ENCODE results near the gene CLCN6.

Gene CLCN6

DNA sequence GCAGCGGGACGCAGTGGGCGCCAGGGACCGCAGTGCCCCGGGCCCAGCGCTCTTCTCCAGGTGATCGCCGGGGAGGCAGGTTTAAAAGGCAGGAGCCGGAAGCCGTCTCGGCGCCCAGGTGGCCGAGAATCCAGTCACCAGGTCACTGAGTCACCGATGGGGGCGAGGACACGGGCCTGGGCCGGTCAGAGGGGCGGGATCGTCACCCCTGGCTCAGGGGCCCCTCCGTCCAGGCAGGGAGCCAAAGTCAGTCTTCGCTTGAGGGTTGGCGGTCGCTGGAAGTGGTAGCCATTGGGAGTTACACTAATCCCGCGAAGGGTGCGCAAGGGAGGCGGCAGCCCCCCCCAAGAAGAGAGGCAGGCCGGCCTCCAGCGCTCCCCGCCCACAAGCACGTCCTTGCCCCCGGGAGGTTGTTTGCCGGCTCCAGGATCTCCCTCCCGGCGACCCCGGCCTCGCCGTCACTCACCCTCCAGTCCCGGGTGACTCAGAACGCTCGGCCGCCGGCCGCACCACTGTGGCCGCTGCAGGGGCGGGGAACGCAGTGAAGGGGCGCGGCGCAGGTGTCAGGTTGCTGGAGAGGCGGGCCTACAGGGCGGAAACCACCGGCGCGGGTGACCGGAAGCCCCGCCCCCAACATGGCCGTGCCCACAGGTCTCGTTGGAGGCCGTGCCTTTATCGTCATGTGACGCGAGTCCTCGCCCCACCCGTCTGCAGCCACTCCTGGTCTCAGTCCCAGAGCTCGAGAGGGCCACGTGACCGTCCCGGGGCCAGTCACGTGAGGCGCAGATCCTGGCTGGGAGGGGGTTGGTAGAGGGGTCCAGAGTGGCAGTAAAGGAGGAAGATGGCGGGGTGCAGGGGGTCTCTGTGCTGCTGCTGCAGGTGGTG lies at the start of gene CLCN6, which contains the start of gene MTHFR:
Gene CLCN6, plus strand, starts transcription at position 770 of the 885 bp plus-strand sequence. Its CDS starts 72 bp downstream, at position 842.
Gene MTHFR, minus strand, starts transcription at position 543 of the 885 bp plus-strand sequence. CDS start 2,848 bp downstream, outside the sequence.
- DNase-seq (ENCODE audit: low read depth) = peak; percentile 99

DNA sequence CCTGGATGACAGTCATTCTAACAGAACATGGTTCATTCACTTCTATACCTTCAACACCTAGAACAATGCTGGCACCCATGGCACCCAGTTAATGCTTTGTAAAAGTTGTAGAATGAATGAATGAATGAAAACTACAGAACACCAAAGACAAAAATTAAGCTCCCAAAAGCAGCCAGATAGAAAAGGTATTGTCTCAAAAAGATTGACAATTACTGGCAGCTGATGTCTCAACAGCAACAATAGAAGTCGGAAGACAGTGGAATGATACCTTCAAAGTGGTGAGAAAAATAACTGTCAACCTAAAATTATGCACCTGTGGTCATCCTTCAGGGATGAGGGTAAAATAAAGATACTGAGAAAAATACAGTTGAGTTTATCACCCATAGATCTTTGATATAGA lies 48.9 kb upstream of the CLCN6 start:
- DNase-seq (ENCODE audit: low read depth) = no peak

DNA sequence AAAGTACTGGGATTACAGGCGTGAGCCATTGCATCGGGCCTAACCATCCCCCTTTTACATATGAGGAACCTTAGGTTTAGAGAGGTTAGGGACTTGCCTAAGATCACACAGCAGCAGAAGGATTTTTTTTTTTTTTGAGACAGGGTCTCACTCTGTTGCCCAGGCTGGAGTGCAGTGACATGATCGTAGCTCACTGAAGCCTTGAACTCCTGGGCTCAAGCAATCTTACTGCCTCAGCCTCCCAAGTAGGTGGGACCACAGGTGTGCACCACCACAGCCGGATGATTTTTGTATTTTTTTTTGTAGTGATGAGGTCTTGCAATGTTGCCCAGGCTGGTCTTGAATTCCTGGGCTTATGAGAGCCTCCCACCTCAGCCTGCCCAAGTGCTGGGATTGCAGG lies 46.2 kb upstream of the CLCN6 start:
- DNase-seq (ENCODE audit: low read depth) = no peak

GRCh38 chr1:11761285-11761684 lies 44.7 kb upstream of the CLCN6 start:
- DNase-seq (ENCODE audit: low read depth) = no peak

- no peak for DNase-seq (ENCODE audit: low read depth)
These were observed 44.0 kb upstream of the CLCN6 start, which contains the start of gene C1orf167 for GRCh38 chr1:11761988-11762406. Gene C1orf167 (plus strand): TSS chr1:11762193. CDS start chr1:11764401, 2,208 bp downstream.

- DNase-seq (ENCODE audit: low read depth) = no peak
These were observed 41.9 kb upstream of the CLCN6 start for GRCh38 chr1:11764115-11764514.

- no peak for DNase-seq (ENCODE audit: low read depth)
These were observed 41.5 kb upstream of the CLCN6 start for GRCh38 chr1:11764519-11764918.

- no peak for DNase-seq (ENCODE audit: low read depth)
These were observed 40.1 kb upstream of the CLCN6 start for GRCh38 chr1:11765661-11766428.

GRCh38 chr1:11766429-11766776 lies 39.6 kb upstream of the CLCN6 start:
- no peak for DNase-seq (ENCODE audit: low read depth)

GRCh38 chr1:11767922-11768704 lies 37.9 kb upstream of the CLCN6 start:
- DNase-seq (ENCODE audit: low read depth) = no peak

DNA sequence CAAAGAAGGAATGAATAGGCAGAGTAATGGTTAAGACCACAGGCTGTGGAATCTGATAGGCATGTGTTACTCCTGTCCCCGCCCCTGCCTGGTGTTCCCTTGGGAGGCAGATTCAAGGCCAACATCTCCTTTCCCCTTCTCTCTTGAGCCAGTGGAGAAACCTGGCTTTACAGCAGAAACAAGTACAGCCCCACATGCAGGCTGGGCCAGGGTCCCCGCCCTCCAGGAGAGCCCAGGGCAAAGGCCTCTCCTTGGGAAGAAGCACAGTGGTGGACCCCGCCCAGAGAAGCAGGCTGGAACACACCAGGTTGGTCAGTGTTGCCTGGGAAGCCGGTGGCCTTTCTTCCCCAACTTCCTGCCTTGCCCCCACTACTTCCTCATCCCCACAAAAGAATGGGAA lies 37.2 kb upstream of the CLCN6 start:
- DNase-seq (ENCODE audit: low read depth) = no peak

DNA sequence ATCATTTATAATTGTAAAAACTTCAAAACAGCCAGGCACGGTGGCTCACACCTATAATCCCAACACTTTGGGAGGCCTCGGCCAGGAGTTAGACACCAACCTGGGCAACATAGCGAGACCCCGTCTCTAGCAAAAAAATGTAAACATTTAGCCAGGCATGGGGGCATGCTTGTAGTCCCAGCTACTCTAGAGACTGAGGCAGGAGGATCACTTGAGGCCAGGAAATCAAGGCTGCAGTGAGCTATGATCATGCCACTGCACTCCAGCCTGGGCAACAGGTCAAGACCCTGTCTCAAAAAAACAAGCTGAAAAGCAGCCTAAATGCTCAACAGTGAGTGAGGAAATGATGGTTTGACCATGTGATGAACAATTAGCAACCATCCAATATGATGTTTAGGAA lies 36.7 kb upstream of the CLCN6 start:
- DNase-seq (ENCODE audit: low read depth) = no peak

GRCh38 chr1:11770011-11770410 lies 36.0 kb upstream of the CLCN6 start:
- no peak for DNase-seq (ENCODE audit: low read depth)

DNA sequence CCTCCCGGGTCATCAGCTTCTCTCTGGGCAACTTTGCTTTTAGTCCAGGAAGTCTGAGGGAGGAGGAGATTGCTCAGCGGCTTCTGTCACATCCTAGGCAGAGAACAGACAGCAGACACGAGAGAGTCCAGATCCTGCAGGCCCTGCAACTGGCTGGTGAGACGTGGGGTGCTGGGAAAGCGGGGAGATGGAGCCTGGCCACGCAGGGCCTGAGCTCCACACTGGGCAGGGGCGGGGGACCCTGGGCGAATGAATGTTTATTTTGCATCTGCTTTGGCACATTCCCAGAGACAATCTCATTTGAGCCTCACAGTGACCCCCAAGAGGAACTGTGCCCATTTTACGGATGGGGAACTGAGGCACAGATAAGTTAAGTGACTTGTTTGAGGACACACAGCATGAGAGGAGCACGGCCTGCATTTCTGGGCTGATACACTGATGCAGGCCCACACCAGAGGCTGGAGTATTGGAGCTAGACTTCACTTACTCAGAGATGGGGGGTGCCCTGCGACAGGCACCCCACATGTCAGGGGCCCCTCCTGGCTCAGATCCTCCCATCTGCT lies 34.4 kb upstream of the CLCN6 start:
- no peak for DNase-seq (ENCODE audit: low read depth)

GRCh38 chr1:11772458-11772857 lies 33.5 kb upstream of the CLCN6 start:
- no peak for DNase-seq (ENCODE audit: low read depth)

GRCh38 chr1:11774753-11775152 lies 31.2 kb upstream of the CLCN6 start:
- no peak for DNase-seq (ENCODE audit: low read depth)

DNA sequence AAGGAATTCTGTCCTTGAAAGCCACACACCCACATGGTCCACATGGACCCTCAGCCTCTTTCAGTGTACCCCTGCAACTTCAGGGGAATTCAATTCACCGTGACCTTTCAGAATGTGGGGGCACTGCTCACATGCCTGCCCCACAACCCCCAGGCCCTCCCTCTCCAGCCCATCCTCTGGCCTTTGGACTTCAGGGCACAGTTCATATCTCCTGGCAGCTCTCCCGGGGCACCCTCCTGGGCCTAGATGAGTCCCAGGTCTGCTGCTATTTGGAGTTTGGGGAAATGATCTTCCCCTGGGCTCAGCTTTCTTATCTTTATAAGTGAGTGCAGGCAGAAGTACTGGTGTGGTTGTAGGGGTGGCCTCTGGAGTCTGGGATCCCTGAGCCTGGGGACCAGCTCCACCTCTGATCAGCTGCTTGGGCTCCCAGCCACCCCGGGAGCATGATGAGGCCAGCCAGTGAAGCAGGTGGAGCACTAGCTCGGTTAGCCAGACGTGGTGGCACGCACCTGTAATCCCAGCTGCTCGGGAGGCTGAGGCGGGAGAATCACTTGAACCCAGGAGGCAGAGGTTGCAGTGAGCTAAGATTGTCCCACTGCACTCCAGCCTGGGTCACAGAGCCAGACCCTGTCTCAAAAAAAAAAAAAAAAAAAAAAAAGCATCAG lies 28.2 kb upstream of the CLCN6 start:
- no peak for DNase-seq (ENCODE audit: low read depth)

DNA sequence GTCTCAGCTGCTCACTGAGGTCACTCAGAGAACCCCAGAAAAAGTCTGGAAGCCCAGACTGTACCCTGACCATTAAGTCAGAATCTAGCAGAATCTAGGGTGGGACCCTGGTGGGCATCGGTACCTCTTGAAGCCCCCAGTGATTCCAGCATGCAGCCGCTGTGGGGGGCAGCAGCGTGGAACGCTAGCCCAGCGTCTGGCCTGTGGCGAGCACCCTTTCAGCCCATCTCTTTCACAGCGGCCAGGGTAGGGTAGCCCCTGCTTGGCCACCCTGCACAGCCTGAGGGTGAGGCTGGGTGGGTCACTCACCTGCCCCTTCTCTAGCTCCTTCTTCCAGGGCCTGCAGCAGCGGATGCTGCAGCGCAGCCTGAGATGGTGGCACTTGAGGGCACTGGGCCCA lies 27.7 kb upstream of the CLCN6 start:
- DNase-seq (ENCODE audit: low read depth) = no peak

DNA sequence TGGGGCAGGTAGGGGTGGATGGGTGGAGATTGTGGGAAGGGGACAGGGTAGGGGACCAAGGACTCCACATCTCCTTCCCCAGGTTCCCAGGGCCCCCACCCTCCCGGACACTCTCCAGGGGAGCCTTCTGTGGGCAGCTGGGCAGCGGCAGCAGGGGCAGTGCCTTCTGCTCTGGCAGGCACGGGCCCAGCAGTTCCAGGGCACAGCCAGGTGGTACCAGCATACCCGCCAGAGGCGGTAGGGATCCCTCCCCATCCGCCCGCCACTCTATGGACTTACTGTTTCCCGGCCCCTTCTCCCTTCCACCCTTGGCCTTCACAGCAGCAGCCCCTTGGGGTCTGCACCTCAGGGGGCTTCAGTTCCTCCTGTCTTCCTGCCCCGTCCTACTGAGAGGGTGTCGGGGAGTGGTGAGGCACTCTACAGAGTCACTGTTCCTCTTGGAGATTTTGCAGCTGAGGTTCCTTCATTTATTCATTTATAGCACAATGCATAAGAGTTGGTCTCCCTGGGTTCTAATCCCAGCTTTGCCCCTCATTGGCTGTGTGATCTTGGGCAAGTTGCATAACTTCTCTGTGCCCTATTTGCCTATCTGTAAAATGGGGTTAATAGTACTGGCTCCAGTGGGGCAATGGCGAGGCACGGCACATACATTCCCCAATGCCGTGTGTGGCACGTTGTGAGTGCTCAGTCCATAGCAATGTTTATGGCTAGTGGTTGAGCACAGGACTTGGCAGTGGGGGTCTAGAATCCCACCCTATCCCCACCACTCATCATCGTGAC lies 27.0 kb upstream of the CLCN6 start:
- DNase-seq (ENCODE audit: low read depth) = no peak

DNA sequence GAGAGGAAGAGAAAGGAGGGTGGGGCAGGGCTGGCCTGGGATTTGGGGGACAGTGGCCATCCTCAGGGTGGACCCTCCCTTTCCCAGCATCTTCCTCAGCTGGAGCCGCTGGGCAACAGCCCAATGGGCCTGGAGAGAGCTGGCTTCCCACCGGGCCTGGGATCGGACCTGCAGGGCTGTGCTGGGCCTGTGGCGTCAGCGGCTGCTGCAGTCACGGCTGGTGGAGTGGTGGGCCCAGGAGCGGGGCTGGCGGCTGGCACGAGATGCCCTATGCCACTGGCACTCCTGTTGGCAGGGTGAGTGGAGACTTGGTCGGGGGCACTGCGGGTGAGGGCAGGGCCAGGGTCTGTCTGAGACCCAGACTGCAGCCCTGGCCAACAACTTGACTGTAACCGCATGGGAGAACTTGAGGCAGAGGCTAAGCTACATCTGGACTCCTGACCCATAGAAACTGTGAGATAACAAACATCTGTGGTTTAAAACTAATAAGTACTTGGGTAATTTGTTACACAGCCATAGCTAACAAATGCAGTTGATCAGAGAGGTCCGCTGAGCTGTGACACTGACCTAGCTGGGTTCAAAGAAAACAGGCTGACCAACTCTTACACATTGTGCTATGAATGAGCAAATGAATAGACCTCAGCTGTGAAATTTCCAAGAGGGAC lies 26.1 kb upstream of the CLCN6 start:
- no peak for DNase-seq (ENCODE audit: low read depth)
